ENCODE data around the gene SPOCK1. TPM values are rescaled to one million over a fixed set of nuclear protein-coding genes. Genes with fewer than 3 reads are reported as not detected.

SPOCK1 gene
- total RNA-seq, 1 experiment from 2014 or later = 10.9 TPM

GRCh38 chr5:137095597-137095996, 403.5 kb downstream of the SPOCK1 start:
- Histone ChIP-seq H3K79me1 (ENCODE audit: insufficient read depth, low read depth, low read length, poor library complexity, severe bottlenecking) (no peaks in the 10 kb centered on the region), H2BK20ac (ENCODE audit: low read depth, low read length, poor library complexity, severe bottlenecking) (no peak overlapping the region), H3K79me2 (ENCODE audit: insufficient read depth, low read length) (no peaks in the 10 kb centered on the region), H3K27ac (ENCODE audit: insufficient read length, low read depth, low read length) (no peak overlapping the region), H3K4me1 (ENCODE audit: insufficient read depth, low read length) (peaks cover 7% of the 10 kb centered on the region; the same call in 1 of the 2 replicates), H2BK120ac (ENCODE audit: low read depth, low read length, poor library complexity, severe bottlenecking) (no peak overlapping the region), H4K8ac (replicated peaks; ENCODE audit: insufficient read length, low read depth, low read length) (no peak overlapping the region), H4K20me1 (ENCODE audit: control insufficient read depth, insufficient read depth, insufficient read length) (no peaks in the 10 kb centered on the region), H3K23me2 (ENCODE audit: insufficient read length, low read depth, low read length, poor library complexity, severe bottlenecking) (no peaks in the 10 kb centered on the region), H2BK15ac (ENCODE audit: low read depth, low read length) (no peak overlapping the region), H2AK5ac (ENCODE audit: insufficient read length, low read length) (no peak overlapping the region), H2BK5ac (ENCODE audit: insufficient read length, low read length) (no peak overlapping the region), H3K14ac (ENCODE audit: insufficient read depth, low read length) (no peak overlapping the region), H3K9me3 (ENCODE audit: control insufficient read depth, low read depth, low read length) (no peaks in the 10 kb centered on the region), H3K23ac (ENCODE audit: insufficient read length, low read depth, low read length) (no peak overlapping the region), H3K56ac (ENCODE audit: insufficient read length, low read depth, low read length) (no peak overlapping the region), H3T11ph (ENCODE audit: low read length) (no peak overlapping the region), H4K91ac (ENCODE audit: insufficient read length, low read depth, low read length) (no peak overlapping the region), H3K27me3 (ENCODE audit: insufficient read depth, low read length) (no peaks in the 10 kb centered on the region), H3K4ac (ENCODE audit: low read depth, low read length) (no peak overlapping the region), H2BK12ac (ENCODE audit: insufficient read length, low read depth, low read length) (no peak overlapping the region), H3K9ac (ENCODE audit: extremely low read depth, insufficient read length, low read length) (no peak overlapping the region), H2AFZ (ENCODE audit: low read length) (no peak overlapping the region), H3K4me2 (ENCODE audit: insufficient read depth, insufficient read length, low read length) (no peak overlapping the region), H4K5ac (ENCODE audit: insufficient read length, low read depth, low read length) (no peak overlapping the region), H3K18ac (ENCODE audit: insufficient read length, low read depth, low read length) (no peak overlapping the region)
- Mint-ChIP-seq H3K36me3 (ENCODE audit: insufficient read depth in 1 of 3, low read depth in 3 of 3) (no peaks in the 10 kb centered on the region), H3K4me1 (peaks cover 26 to 28% of the 10 kb centered on the region in 2 experiments), H3K4me3 (no peak overlapping the region), H3K9me3 (no peaks in the 10 kb centered on the region), H3K27me3 (ENCODE audit: low read depth) (no peaks in the 10 kb centered on the region), H3K27ac (no peak overlapping the region)
- DNase-seq = no peak
- TF ChIP-seq CTCF (conservative IDR thresholded peaks at IDR 0.05) = no peak

Data from H9 (cell line).